AG08395 (cell line): ENCODE results near the gene CRB2.
A peak's percentile ranks its signal among the peaks of the same experiment; 100 is the strongest.

Experiments
- DNase-seq: peaks from one replicate; pipeline ENCODE4 v3.0.0; 2012; ENCODE audit warnings: mixed read lengths, low spot score

The CRB2 gene

GRCh38 chr9:123365287-123365880 lies 9.4 kb downstream of the CRB2 start:
- DNase-seq = no peak

GRCh38 chr9:123365881-123366528 lies 10.0 kb downstream of the CRB2 start:
- DNase-seq = no peak

GRCh38 chr9:123368023-123368422 lies 12.0 kb downstream of the CRB2 start:
- DNase-seq = no peak

DNA sequence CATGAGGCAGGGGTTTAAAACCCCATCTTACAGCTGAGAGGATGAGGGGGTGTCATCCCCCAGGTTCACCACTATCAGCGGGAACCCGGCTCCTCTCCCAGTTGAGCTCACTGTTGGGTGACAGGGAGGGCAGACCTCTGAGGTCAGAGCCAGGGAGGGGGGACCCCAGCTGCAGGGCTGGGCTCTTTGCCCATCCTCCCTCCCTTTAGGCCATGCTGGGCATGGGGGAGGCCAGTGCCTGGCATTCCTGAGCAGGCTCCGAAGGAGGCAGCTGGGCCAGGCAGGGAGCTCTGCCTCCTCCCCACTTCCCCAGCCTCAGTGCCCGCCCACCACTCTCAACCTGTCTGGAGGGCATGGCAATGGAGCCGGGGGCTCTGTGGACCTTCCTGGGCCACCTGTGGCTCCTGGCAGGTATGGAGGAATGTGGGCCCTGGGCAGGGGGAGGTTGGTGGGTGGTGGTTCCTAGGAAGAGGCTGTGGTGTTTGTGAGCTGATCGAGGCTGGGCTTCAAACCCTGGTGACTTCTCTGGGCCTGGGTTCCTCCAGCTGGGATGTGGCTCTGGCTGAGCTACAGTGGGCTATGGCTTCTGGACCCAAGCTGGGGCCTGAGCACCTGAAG lies 12.6 kb downstream of the CRB2 start:
- DNase-seq = no peak

DNA sequence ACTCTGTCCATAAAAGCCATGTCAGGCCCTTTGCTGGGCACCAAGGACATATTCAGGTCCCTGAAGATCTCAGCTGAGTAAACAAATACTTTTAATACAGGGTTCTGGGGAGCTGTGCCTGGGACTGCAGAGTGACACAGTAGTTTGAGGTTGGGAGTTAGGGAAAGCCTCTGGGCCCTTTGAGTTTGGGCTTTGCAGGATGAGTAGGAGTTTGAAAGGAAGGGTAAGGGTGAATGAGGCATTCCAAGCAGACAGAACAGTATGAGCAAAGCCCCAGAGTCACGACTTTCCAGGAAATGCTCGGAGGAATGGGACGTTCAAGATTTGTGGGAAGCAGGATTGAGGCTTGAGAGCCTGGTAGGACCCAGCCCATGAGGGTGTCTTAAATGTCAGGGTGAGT lies 13.3 kb downstream of the CRB2 start:
- no peak for DNase-seq

DNA sequence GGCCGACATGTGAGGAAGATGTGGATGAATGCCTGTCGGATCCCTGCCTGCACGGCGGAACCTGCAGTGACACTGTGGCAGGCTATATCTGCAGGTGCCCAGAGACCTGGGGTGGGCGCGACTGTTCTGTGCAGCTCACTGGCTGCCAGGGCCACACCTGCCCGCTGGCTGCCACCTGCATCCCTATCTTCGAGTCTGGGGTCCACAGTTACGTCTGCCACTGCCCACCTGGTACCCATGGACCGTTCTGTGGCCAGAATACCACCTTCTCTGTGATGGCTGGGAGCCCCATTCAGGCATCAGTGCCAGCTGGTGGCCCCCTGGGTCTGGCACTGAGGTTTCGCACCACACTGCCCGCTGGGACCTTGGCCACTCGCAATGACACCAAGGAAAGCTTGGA lies 14.1 kb downstream of the CRB2 start:
- DNase-seq = no peak

DNA sequence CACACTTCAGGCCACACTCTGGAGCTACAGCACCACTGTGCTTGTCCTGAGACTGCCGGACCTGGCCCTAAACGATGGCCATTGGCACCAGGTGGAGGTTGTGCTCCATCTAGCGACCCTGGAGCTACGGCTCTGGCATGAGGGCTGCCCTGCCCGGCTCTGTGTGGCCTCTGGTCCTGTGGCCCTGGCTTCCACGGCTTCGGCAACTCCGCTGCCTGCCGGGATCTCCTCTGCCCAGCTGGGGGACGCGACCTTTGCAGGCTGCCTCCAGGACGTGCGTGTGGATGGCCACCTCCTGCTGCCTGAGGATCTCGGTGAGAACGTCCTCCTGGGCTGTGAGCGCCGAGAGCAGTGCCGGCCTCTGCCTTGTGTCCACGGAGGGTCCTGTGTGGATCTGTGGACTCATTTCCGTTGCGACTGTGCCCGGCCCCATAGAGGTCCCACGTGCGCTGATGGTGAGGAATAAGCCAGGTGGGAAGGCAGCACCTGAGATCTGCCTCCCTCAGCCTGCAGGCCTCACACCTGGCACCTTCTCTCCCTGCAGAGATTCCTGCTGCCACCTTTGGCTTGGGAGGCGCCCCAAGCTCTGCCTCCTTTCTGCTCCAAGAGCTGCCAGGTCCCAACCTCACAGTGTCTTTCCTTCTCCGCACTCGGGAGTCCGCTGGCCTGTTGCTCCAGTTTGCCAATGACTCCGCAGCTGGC lies 14.7 kb downstream of the CRB2 start:
- DNase-seq = no peak

DNA sequence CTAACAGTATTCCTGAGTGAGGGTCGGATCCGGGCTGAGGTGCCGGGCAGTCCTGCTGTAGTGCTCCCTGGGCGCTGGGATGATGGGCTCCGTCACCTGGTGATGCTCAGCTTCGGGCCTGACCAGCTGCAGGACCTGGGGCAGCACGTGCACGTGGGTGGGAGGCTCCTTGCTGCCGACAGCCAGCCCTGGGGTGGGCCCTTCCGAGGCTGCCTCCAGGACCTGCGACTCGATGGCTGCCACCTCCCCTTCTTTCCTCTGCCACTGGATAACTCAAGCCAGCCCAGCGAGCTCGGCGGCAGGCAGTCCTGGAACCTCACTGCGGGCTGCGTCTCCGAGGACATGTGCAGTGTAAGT lies 15.2 kb downstream of the CRB2 start:
- DNase-seq = no peak

DNA sequence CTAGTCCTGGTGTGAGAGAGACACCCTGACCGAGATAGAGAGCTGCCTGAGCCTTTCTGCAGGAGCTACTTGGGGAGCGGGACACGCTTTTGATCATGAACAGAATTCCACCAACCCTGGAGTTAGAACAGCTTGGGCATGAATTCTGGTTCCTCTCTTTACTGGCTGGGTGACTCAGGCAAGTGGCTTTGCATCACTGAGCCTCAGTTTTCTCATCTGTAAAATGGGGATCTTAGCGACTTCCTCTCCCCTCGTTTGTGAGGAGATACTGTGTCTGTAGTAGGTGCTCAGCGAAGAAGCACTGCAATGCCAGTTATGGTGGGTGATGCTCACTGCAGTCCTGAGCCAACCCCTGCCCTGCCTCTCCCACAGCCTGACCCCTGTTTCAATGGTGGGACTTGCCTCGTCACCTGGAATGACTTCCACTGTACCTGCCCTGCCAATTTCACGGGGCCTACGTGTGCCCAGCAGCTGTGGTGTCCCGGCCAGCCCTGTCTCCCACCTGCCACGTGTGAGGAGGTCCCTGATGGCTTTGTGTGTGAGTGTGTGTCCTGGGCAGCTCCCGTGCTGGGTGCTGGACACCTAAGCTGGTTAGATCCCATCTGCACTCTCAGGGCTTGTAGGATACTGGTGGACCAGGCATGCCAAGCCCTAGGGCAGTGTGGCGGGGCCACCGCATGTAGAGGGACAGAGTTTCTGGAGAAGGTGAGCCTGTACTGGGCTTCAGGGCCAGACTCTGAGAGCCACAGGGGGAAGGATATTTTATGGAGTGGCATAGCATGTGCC lies 16.0 kb downstream of the CRB2 start:
- DNase-seq = no peak

DNA sequence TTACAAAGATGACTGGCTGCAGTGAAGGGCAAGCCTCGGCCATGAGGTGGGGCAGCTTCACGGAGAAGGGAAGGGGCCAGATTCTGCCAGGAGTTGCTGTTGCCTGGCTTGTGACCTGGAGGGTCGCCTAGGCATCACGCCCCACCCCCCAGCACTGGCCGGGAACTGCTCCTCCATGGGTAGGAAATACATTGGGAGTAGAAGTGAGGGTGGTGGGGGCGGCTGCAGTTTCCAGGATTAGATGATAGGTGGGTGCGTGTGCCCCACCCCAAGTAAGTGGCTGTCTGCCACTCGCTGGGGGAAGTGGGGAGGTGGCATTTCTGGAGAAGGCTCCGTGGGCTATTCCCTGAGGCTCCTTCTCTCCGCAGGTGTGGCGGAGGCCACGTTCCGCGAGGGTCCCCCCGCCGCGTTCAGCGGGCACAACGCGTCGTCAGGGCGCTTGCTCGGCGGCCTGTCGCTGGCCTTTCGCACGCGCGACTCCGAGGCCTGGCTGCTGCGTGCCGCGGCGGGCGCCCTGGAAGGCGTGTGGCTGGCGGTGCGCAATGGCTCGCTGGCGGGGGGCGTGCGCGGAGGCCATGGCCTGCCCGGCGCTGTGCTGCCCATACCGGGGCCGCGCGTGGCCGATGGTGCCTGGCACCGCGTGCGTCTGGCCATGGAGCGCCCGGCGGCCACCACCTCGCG lies 16.9 kb downstream of the CRB2 start:
- no peak for DNase-seq

DNA sequence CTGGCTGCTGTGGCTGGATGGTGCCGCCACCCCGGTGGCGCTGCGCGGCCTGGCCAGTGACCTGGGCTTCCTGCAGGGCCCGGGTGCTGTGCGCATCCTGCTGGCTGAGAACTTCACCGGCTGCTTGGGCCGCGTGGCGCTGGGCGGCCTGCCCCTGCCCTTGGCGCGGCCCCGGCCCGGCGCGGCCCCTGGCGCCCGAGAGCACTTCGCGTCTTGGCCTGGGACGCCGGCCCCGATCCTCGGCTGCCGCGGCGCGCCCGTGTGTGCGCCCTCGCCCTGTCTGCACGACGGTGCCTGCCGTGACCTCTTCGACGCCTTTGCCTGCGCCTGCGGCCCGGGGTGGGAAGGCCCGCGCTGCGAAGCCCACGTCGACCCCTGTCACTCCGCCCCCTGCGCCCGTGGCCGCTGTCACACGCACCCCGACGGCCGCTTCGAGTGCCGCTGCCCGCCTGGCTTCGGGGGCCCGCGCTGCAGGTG lies 17.5 kb downstream of the CRB2 start:
- no peak for DNase-seq

DNA sequence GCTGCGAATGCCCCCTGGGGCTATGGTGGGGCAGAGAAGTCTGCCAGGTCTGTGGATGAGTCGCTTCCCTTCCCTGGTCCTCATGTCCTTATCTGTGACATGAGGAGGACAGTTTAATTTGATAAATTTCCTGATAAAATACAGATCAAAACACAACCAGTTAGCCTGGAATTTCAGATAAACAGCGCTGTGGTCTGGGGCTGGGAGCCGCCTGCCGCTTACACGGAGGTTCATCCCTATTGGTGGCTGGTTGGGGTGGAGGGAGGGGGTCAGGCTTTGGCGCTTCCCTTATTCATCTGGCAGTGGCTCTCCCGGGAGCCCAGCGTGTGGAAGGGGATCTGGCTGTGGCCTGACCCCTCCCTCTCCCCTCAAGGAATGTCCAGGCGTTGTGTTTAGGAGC lies 17.9 kb downstream of the CRB2 start:
- DNase-seq = no peak

DNA sequence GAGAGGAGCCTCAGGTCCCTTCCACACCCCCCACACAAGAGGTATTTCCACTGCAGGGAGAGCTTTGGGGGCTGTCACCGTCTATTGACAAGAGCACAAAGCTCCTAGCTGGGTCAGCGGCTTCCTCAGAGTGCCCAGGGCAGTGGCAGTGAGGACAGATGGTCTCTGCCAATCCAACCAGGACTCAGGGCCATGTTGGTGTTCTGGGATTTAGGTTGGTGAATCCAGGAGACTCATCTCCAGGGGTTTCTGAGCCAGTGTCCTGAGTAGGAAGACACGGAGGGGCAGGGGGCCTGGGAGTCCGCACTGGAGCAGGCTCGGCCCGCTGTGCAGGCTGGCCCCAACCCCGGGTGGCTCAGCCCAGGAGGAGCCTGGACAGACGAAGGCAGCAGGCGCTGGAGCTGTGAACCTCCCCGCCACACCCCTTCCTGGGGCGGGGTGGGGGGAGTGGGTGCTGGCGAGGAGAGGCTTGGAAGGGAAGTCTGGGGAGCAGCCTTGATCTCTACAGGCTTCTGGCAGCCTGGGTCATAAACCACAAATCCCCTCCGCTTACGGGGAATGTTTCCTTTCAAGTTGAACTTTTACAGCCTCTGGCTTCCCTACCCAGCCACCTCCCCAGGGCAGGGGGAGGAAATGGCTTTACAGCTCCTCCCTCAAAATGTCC lies 19.6 kb downstream of the CRB2 start:
- DNase-seq = peak; percentile 36

GRCh38 chr9:123376218-123377071 lies 20.4 kb downstream of the CRB2 start:
- DNase-seq = no peak

DNA sequence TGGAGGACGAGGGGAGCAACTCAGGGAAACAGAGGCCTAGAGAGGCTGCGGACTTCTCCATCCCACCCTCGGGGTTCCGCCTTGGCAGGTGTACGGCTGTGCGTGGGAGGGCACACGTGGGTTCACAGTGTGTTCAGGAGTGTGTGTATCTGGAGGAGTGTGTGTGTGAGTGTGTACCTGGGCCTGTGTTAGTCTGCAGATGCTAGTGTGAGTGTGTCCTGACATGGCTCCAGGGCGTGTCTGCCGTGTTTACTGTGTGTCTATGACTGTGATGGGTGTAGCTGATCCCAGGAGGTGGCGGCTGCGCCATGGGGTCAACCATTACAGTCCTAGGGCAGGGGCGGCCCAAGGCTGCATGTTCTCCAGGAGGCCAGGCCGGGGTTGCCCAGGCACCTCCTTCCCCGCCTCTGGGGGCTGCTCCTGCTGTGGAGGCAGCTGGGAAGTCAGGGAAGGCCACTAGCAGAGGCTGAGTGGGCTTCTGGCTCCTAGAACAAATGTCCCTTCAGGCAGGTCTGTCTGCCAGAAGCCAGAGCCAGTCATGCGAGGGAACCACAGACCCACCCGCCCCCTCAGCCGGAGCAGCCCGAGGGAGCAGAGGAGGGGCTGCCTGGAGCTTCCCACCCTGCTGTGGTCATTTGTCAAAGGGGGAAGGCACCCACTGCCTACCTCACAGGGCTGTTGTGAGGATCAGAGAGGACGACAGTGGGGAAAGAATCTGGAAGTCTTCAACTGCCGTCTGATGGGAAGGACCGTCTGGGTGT lies 21.4 kb downstream of the CRB2 start:
- no peak for DNase-seq

DNA sequence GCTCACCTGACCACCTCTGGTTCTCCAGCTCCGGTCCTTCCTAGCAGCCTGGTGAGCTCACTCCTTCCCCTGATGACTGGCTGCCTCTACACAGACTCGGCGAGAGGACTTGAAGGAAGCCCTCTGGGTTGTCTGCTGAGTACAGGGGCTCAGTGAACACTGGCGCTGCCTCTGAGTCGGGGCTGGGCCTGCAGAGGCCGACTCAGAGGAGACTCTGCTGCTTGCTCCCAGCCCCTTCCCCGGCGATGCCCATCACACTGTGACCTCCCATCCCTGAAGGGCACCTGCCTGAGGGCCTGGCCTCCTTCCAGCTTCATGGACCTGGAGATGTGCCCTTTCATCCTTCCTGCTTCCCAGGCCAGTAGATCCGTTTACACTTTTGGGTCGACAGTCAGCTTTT lies 22.0 kb downstream of the CRB2 start:
- no peak for DNase-seq

- no peak for DNase-seq
Observed at GRCh38 chr9:123378956-123379660, 23.1 kb downstream of the CRB2 start.

DNA sequence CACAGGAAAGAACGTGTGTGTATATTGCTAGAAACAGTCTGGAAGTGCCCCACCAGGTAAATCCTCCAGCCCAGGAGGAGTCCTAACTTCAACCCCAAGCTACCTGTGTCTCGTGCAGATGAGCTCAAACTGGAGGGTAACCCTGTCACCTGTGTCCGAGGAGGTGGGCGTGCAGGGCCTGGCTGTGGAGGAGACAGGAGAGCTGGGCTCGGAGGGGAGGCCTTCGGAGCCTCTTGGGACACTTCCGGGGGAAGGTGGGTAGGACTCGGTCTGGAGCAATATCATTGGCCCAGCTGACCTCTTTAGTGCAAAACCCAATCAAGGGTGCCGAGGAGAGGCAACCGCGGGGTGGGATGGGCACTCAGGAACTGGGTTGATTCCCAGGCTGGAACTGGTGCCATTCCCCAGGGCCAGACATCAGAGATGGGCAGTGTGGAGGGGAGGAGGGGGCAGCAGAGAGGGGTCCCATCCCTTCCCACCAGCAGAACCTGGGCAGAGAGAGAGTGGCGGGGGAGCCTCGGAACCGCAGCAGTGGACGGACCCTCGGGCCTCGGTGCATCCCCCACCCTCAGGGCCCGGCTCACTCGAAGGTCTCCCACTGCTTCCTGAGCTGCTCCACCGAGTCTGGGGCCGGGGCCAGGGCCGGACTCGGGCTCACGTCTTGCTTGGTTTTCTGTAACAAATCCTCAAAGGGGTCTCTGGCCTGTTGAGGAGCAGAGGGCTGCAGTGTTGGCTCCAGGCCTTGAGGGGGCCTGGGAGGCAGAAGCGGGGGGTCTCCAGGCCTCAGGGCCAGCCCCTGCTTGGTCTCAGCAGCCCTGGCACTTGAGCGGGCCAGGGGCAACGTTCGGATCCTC lies 25.1 kb downstream of the CRB2 start:
- DNase-seq = no peak
